Fibroblast of the conjunctiva (primary cell): Measurements from ENCODE around the gene KLRC4.
"Not testable (repeated sequence)": the region's sequence is repeated elsewhere in the genome, so short reads cannot be mapped to it uniquely, and the experiment has no call there.

Source experiments
- DNase-seq: peaks from one replicate; pipeline ENCODE4 v3.0.0-alpha.2; 2010; ENCODE audit warnings: low read depth

KLRC4 gene

GRCh38 chr12:10368206-10369171 lies 41.1 kb downstream of the KLRC4 start:
- no peak for DNase-seq

GRCh38 chr12:10367714-10368113 lies 41.8 kb downstream of the KLRC4 start:
- not testable (repeated sequence) for DNase-seq

GRCh38 chr12:10366875-10367274 lies 42.7 kb downstream of the KLRC4 start:
- DNase-seq: no peak

GRCh38 chr12:10365696-10366405 lies 43.7 kb downstream of the KLRC4 start:
- no peak for DNase-seq

GRCh38 chr12:10364815-10365622 lies 44.5 kb downstream of the KLRC4 start:
- DNase-seq: peak; percentile 78

GRCh38 chr12:10363914-10364814 lies 45.4 kb downstream of the KLRC4 start:
- DNase-seq: no peak

- no peak for DNase-seq
Measured at GRCh38 chr12:10363658-10363913, 46.0 kb downstream of the KLRC4 start.

- no peak for DNase-seq
Measured at GRCh38 chr12:10362828-10363657, 46.5 kb downstream of the KLRC4 start.

GRCh38 chr12:10362325-10362724 lies 47.2 kb downstream of the KLRC4 start:
- DNase-seq: no peak

GRCh38 chr12:10361622-10362021 lies 47.9 kb downstream of the KLRC4 start:
- no peak for DNase-seq

GRCh38 chr12:10361084-10361483 lies 48.5 kb downstream of the KLRC4 start:
- DNase-seq: no peak

- DNase-seq: no peak
Measured at GRCh38 chr12:10358969-10359368, 50.6 kb downstream of the KLRC4 start.

GRCh38 chr12:10358131-10358530 lies 51.4 kb downstream of the KLRC4 start:
- no peak for DNase-seq
